ENCODE data around the gene CCDC85C.

CCDC85C gene

GRCh38 chr14:99452968-99453367 lies 151.0 kb downstream of the CCDC85C start:
- no peak for DNase-seq
- intact Hi-C loops (cut with DNase I), result no loop called here

GRCh38 chr14:99451234-99451633 lies 152.8 kb downstream of the CCDC85C start:
- intact Hi-C loops (cut with DNase I), result no loop called here
- DNase-seq, result no peak

DNA sequence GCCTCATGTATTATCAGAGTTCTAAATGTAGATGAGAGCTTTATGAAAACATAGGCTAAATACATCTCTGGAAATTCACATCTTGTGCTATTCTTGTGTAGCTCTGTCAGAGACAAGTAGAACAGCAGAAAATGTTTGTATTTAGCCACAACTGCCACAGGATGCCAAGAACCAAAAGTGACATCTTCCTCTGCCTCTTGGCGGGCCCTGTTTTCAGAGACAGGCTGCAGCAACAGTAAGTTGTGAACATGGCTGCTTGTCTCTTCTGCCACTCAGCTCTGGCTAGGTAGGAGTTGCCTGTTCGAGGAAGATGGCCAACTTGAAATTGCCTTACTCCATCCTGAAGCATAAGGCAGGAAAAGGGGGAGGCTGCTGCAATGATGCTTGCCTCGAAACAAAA lies 153.7 kb downstream of the CCDC85C start:
- intact Hi-C loops (cut with DNase I), result no loop called here
- no peak for DNase-seq

Data from head of caudate nucleus (tissue), 42 donors.